ENCODE measurements around the gene COA5. TPM values are rescaled to one million over a fixed set of nuclear protein-coding genes. Genes with fewer than 3 reads are reported as not detected.

Gene COA5
- total and polyA plus RNA-seq, 7 donors = 22.5 to 58.5 (median 33.2) TPM

GRCh38 chr2:98556344-98557033, 51.8 kb downstream of the COA5 start:
- TF ChIP-seq CTCF (IDR thresholded peaks at IDR 0.05) = no peak
- peaks cover 8% of the 10 kb centered on the region for H3K4me1 ChIP-seq
- H3K4me3 ChIP-seq = no peak overlapping the region
- H3K27me3 ChIP-seq (ENCODE audit: insufficient read depth in 3 of 3, low read length in 2 of 3) = no peaks in the 10 kb centered on the region
- 79 to 87% (median 82%) methylated on average over 5 of the region's 5 CpGs for WGBS, 3 donors
- no peaks in the 10 kb centered on the region for H3K9me3 ChIP-seq
- H3K27ac ChIP-seq = no peak overlapping the region
- DNase-seq (no peak), ATAC-seq (no peak)
- intact Hi-C loops (cut with DNase I) = no loop called here
- H3K36me3 ChIP-seq (ENCODE audit: insufficient read depth in 1 of 2, low read depth in 1 of 2) = peaks cover 0 to 76% of the 10 kb centered on the region in 2 donors

- Histone ChIP-seq H3K27ac (no peak overlapping the region), H3K27me3 (ENCODE audit: insufficient read depth in 3 of 3, low read length in 2 of 3) (no peaks in the 10 kb centered on the region), H3K9me3 (no peaks in the 10 kb centered on the region), H3K36me3 (ENCODE audit: insufficient read depth in 1 of 2, low read depth in 1 of 2) (peaks cover 0 to 79% of the 10 kb centered on the region in 2 donors), H3K4me3 (no peak overlapping the region), H3K4me1 (peaks cover 8% of the 10 kb centered on the region)
- no peak for TF ChIP-seq CTCF (IDR thresholded peaks at IDR 0.05)
- no peak for ATAC-seq
- 85 to 90% (median 88%) methylated on average over 8 of the region's 8 CpGs for WGBS, 3 donors
- intact Hi-C loops (cut with DNase I) = no loop called here
- no peak for DNase-seq
These were observed 52.6 kb downstream of the COA5 start for GRCh38 chr2:98555696-98556095.

GRCh38 chr2:98554116-98554861, 54.0 kb downstream of the COA5 start:
- no peak for ATAC-seq

GRCh38 chr2:98552499-98553179, 55.7 kb downstream of the COA5 start:
- no peak for ATAC-seq
- intact Hi-C loops (cut with DNase I) = no loop called here
- Histone ChIP-seq H3K36me3 (ENCODE audit: insufficient read depth in 1 of 2, low read depth in 1 of 2) (peaks cover 0 to 81% of the 10 kb centered on the region in 2 donors), H3K4me1 (no peaks in the 10 kb centered on the region), H3K9me3 (no peaks in the 10 kb centered on the region), H3K27ac (no peak overlapping the region), H3K27me3 (ENCODE audit: insufficient read depth in 3 of 3, low read length in 2 of 3) (no peaks in the 10 kb centered on the region), H3K4me3 (no peak overlapping the region)
- no peak for DNase-seq
- WGBS, 3 donors = 97 to 98% (median 97%) methylated on average over 7 of the region's 7 CpGs
- no peak for TF ChIP-seq CTCF (IDR thresholded peaks at IDR 0.05)

More at GRCh38 chr2:98554116-98554861, 54.0 kb downstream of the COA5 start:
- Histone ChIP-seq H3K27me3 (ENCODE audit: insufficient read depth in 3 of 3, low read length in 2 of 3) (no peaks in the 10 kb centered on the region), H3K4me1 (no peaks in the 10 kb centered on the region), H3K9me3 (no peaks in the 10 kb centered on the region), H3K4me3 (no peak overlapping the region), H3K27ac (no peak overlapping the region), H3K36me3 (ENCODE audit: insufficient read depth in 1 of 2, low read depth in 1 of 2) (peaks cover 0 to 81% of the 10 kb centered on the region in 2 donors)
- no peak for DNase-seq
- TF ChIP-seq CTCF (IDR thresholded peaks at IDR 0.05) = no peak
- 81 to 85% (median 83%) methylated on average over 10 of the region's 10 CpGs for WGBS, 3 donors
- intact Hi-C loops (cut with DNase I) = no loop called here

Measured in psoas muscle (tissue), 8 donors.